ENCODE results near the gene TXNRD2. TPM values are rescaled to one million over a fixed set of nuclear protein-coding genes. Genes with fewer than 3 reads are reported as not detected.

The TXNRD2 gene
- total RNA-seq, 1 experiment from 2014 or later, result 33.7 TPM

GRCh38 chr22:19825904-19826618, 115.6 kb downstream of the TXNRD2 start:
- H3K36me3 Mint-ChIP-seq (ENCODE audit: insufficient read depth, unreplicated experiment), result peaks cover 4% of the 10 kb centered on the region
- H3K4me3 Mint-ChIP-seq (ENCODE audit: low read depth, unreplicated experiment), result no peak overlapping the region
- H3K27me3 Mint-ChIP-seq (ENCODE audit: unreplicated experiment), result no peaks in the 10 kb centered on the region
- H3K27ac Mint-ChIP-seq (ENCODE audit: unreplicated experiment), result no peak overlapping the region
- BruUV-seq (replicated peaks), result no TSS peak
- no peak for TF ChIP-seq CTCF (IDR thresholded peaks at IDR 0.05; ENCODE audit: unreplicated experiment)
- no peaks in the 10 kb centered on the region for H3K4me1 Mint-ChIP-seq (ENCODE audit: low read depth, unreplicated experiment)
- no peak for DNase-seq
- peaks cover 2% of the 10 kb centered on the region for H3K9me3 Mint-ChIP-seq (ENCODE audit: low read depth, unreplicated experiment)
- intact Hi-C loops (cut with micrococcal nuclease; ENCODE audit: unreplicated experiment), result no loop called here
- CTCF ChIA-PET, result no interaction called here

Small RNAs within 50 kb of the gene (microRNA-seq; reads per million reads assigned to microRNA genes)
- not detected for gene MIR4761

Other genes with a start within 250 kb of the TXNRD2 start
- gene SEPTIN5, start 227.3 kb downstream of the TXNRD2 start, total RNA-seq (2022), result 2.3 and 3.3 TPM in 2 replicates
- not detected in 2 replicates for gene GP1BB, start 218.3 kb downstream of the TXNRD2 start, total RNA-seq (2022)
- gene TBX1, start 181.0 kb downstream of the TXNRD2 start, total RNA-seq (2022), result not detected in 2 replicates
- 9.1 and 13.0 TPM in 2 replicates for gene GNB1L, start 86.9 kb downstream of the TXNRD2 start, total RNA-seq (2022)
- gene RTL10, start 86.9 kb downstream of the TXNRD2 start, total RNA-seq (2022), result 26.2 and 28.7 TPM in 2 replicates
- 165 and 170 TPM in 2 replicates for gene COMT, start within 50 bp of the TXNRD2 start, total RNA-seq (2022)
- 19.7 and 21.7 TPM in 2 replicates for gene ARVCF, start 75.0 kb upstream of the TXNRD2 start, total RNA-seq (2022)
- 33.5 and 41.4 TPM in 2 replicates for gene TANGO2, start 79.3 kb upstream of the TXNRD2 start, total RNA-seq (2022)
- 53.1 and 54.7 TPM in 2 replicates for gene DGCR8, start 138.4 kb upstream of the TXNRD2 start, total RNA-seq (2022)
- gene RANBP1, start 174.3 kb upstream of the TXNRD2 start, total RNA-seq (2022), result 205 and 208 TPM in 2 replicates
- 63.0 and 71.9 TPM in 2 replicates for gene TRMT2A, start 175.4 kb upstream of the TXNRD2 start, total RNA-seq (2022)
- 78.4 and 87.2 TPM in 2 replicates for gene ZDHHC8, start 190.0 kb upstream of the TXNRD2 start, total RNA-seq (2022)
- gene CCDC188, start 209.2 kb upstream of the TXNRD2 start, total RNA-seq (2022), result not detected in 2 replicates